ENCODE results near the gene PRDM16. TPM values are rescaled to one million over a fixed set of nuclear protein-coding genes. Genes with fewer than 3 reads are reported as not detected.

The PRDM16 gene
- total RNA-seq, 1 experiment from 2014 or later: 0.17 TPM

- Histone ChIP-seq H3K9ac (ENCODE audit: extremely low read depth, insufficient read length, low read length) (no peak overlapping the region), H3K14ac (ENCODE audit: insufficient read depth, low read length) (no peak overlapping the region; the same call in 1 of the 2 replicates), H4K8ac (replicated peaks; ENCODE audit: insufficient read length, low read depth, low read length) (no peak overlapping the region), H2BK15ac (ENCODE audit: low read depth, low read length) (no peak overlapping the region), H3K18ac (ENCODE audit: insufficient read length, low read depth, low read length) (no peak overlapping the region), H3K23me2 (ENCODE audit: insufficient read length, low read depth, low read length, poor library complexity, severe bottlenecking) (no peaks in the 10 kb centered on the region), H3K4ac (ENCODE audit: low read depth, low read length) (no peak overlapping the region), H2AFZ (ENCODE audit: low read length) (no peak overlapping the region), H4K20me1 (ENCODE audit: control insufficient read depth, insufficient read depth, insufficient read length) (no peaks in the 10 kb centered on the region), H3K56ac (ENCODE audit: insufficient read length, low read depth, low read length) (no peak overlapping the region), H3K9me3 (ENCODE audit: control insufficient read depth, low read depth, low read length) (no peaks in the 10 kb centered on the region), H2AK5ac (ENCODE audit: insufficient read length, low read length) (no peak overlapping the region), H3K4me1 (ENCODE audit: insufficient read depth, low read length) (no peaks in the 10 kb centered on the region), H3K27me3 (ENCODE audit: insufficient read depth, low read length) (no peaks in the 10 kb centered on the region), H3K79me2 (ENCODE audit: insufficient read depth, low read length) (no peaks in the 10 kb centered on the region), H3K4me2 (ENCODE audit: insufficient read depth, insufficient read length, low read length) (no peak overlapping the region), H4K91ac (ENCODE audit: insufficient read length, low read depth, low read length) (no peak overlapping the region), H4K5ac (ENCODE audit: insufficient read length, low read depth, low read length) (no peak overlapping the region), H2BK12ac (ENCODE audit: insufficient read length, low read depth, low read length) (no peak overlapping the region), H3K23ac (ENCODE audit: insufficient read length, low read depth, low read length) (no peak overlapping the region), H3K27ac (ENCODE audit: insufficient read length, low read depth, low read length) (no peak overlapping the region), H2BK5ac (ENCODE audit: insufficient read length, low read length) (no peak overlapping the region), H3T11ph (ENCODE audit: low read length) (no peak overlapping the region), H2BK120ac (ENCODE audit: low read depth, low read length, poor library complexity, severe bottlenecking) (no peak overlapping the region), H2BK20ac (ENCODE audit: low read depth, low read length, poor library complexity, severe bottlenecking) (no peak overlapping the region), H3K79me1 (ENCODE audit: insufficient read depth, low read depth, low read length, poor library complexity, severe bottlenecking) (no peaks in the 10 kb centered on the region)
- Mint-ChIP-seq H3K27ac (no peak overlapping the region), H3K36me3 (ENCODE audit: insufficient read depth in 1 of 3, low read depth in 3 of 3) (no peaks in the 10 kb centered on the region), H3K4me1 (peaks cover 10 to 16% of the 10 kb centered on the region in 2 experiments), H3K4me3 (no peak overlapping the region), H3K27me3 (ENCODE audit: low read depth) (no peaks in the 10 kb centered on the region; the same call in 1 of the 2 replicates), H3K9me3 (no peaks in the 10 kb centered on the region)
- no CpG with 5 or more reads among the region's 12 CpGs for WGBS (ENCODE audit: extremely low coverage, insufficient read length, low lambda C conversion rate)
- no peak for DNase-seq
- no peak for TF ChIP-seq CTCF (conservative IDR thresholded peaks at IDR 0.05)
Measured at GRCh38 chr1:3289502-3289901, 220.5 kb downstream of the PRDM16 start.

Measured in H9 (cell line).